ENCODE results near the gene ATP8A2.

ATP8A2 gene

DNA sequence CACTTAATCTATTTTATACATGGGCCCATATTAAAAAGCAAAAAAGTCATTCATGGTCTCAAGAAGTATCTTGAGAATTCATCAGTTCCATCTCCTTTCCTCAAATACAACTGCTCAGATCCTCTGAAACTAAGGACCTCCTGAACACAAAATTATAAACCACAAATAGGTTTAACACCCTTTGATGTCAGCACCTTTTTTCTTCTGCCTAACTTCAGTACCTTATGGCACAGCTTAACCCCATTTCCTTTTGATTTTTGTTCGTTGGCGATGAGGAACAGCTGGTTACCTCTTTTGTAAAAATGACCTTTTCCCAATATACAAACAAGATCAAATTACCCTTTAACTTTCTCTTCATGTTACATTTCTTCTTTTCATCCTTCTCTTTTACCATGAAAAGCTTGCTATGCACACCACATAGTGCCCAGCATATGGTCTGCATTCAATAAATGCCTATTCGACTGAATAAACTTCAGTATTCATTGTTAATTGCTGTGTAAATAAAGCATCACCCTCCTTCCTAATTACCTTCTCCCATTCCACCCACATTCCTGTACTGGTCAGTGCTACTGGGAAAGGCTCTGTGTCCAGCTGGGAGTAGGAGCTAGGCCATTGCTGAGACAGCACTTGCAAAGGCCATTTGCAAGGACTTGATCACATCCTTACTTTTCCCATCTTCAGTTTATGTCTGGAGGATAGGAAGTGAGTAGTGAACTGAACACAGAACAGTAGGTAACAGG lies 362.1 kb downstream of the ATP8A2 start:
- DNase-seq = no peak

GRCh38 chr13:25738342-25739196 lies 366.8 kb downstream of the ATP8A2 start:
- no peak for DNase-seq

GRCh38 chr13:25739376-25739775 lies 367.6 kb downstream of the ATP8A2 start:
- no peak for DNase-seq

GRCh38 chr13:25741796-25742195 lies 370.0 kb downstream of the ATP8A2 start:
- DNase-seq = no peak

DNA sequence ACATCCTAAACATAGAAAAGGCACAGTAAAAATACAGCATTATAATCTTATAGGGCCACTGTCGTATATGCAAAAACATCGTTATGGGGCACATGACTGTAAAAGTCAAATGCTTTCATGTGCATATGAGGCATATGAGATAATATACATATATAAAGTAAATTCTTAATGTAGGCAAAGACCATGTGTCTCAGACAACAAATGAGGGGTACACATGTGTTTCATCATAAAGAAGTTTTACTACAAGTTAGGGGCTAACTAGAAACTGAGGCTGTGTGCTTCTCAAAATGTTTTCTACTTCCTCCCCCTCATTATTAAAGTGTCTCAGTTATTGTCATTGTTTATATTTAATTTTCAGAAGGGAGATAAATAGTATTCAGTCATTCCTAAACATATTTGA lies 370.4 kb downstream of the ATP8A2 start:
- no peak for DNase-seq

- DNase-seq = no peak
Observed at GRCh38 chr13:25743421-25743820, 371.6 kb downstream of the ATP8A2 start.

DNA sequence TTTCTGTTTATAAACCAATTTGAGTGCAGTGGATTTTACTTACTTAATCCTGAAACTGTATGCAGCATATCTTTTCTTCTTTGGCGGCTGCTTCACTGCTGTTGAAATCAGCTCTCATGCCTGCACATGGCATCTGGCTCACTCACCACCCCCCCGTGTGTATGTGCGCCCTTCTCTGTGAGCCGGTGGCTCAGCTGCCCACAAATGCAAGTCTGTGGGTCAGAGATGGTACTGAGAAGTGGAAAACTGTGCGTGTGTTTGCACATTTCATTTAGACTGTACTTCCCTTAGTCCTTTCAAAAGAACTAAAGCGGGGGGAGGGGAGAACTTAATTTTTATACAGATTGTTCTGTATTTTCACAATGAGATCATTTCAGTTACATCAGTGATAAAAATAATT lies 372.4 kb downstream of the ATP8A2 start:
- no peak for DNase-seq

DNA sequence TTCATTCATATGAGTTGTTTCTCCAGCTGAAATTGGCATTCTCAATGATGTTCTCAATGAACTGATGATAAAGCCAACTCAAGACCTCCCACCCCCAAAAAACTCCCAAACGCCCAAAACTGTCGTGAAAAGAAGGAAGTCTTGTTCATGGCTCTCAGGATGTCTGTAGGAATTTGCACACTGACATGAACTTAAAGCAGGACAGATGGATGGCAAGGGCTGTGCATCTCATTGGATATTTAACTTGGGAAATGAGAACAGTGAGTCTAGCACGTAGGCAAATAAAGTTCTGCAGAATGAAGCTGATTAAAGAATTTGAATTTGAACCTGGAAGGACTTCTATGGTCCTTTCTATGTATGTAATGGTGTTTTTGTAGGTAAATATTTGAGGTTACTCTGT lies 374.4 kb downstream of the ATP8A2 start:
- DNase-seq = no peak

DNA sequence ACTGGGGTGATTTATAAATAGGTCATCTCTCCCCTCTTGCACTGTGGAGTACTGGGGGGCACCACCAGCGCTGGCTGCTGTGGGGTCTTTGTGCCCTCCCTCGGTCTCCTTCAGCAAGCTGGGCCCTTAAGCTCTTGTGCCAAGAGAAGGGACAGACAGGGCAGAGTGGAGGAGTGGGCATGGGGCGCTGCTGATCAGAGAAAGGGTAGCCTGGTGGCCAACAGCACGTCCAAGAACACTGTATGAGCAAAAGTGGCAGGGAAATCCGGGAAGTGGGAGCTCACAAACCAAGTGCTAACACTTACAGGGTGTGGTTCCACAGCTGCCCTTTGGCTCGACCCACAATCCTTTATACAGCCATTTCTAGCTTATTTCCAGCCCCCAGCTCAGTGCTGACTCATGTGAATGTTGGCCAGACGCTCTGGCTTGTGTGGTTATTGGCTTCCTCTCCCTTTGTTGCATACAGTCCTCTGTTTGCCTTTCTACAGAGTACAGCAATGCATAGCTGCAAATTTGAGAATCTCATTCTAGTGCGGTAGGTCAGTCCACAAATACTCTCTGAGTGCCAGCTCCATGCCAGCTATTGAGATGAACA lies 381.3 kb downstream of the ATP8A2 start:
- DNase-seq = no peak

DNA sequence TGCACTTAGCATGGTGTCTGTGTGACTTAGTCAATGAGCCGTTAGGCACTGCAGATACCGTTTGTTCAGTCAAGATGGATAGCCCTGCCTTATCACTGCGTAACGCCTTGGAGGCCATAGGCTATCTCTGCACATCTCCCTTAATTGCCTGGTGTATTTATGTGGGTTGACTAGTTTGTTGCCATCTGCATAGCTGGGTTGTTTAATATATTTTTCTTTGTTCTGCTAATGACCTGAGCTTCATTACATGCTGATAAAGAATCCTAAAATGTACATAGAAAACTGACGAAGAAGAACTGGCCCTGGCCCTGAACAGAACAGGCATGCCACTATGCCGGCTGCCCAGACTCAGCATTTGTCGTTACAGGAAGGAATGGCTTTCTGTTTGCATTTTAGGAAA lies 382.2 kb downstream of the ATP8A2 start:
- DNase-seq = no peak

DNA sequence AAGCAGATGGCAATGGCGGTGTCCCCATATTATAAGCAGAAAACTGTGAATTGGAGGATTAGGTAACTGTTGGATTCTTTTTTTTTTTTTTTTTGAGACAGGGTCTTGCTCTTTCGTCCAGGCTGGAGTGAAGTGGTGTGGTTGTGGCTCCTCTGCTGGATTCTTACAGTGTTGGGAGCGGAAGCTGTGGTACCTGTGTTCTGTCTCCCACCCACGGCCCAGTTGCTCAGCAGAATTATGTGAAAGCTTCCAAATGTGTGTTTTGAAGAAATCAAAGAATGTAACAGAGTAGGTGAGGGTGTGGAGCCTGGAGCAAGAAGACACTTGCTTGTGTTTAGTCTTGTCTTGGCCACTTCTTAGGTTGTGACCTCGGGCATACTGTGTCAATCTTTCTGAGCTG lies 384.5 kb downstream of the ATP8A2 start:
- DNase-seq = no peak

DNA sequence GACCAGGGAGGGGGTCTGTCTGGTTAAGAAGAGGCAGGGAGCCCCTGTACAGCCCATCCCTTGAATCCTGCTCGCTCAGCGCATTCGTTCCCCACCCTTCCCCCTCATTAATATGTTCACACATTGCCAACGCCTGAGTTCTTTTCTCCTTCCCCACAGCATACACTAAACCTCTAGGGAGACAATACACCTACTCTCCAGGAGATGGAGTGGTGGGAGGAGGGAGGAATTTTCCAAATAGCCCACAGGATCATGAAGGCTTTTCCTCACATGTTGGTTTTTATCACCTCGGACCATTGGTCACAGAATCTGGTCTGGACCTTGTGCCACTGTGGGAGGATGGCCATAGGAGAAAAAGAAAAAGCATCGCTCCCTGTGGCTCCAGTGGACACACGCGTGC lies 385.1 kb downstream of the ATP8A2 start:
- DNase-seq = no peak

GRCh38 chr13:25761041-25761440 lies 389.3 kb downstream of the ATP8A2 start:
- no peak for DNase-seq

DNA sequence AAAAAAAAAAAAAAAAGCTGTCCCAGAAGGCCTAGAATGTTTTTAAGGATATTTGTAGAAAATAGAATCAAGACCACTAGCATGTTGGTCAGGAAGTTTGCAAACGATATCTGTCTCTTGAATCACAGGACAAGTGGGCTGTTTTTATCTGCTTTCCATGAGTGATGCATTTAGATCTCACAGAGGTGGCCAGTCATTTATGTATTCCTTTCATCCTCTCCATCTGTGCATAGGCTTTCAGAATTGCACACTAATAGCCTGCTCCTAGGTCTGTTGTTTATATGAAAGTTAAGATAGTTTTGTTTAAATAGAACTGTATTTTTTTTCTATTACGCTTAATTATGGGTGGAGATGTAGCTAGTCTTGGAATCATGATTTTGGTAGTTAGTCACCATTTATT lies 390.5 kb downstream of the ATP8A2 start:
- no peak for DNase-seq

- DNase-seq = no peak
Observed at GRCh38 chr13:25762795-25763377, 391.1 kb downstream of the ATP8A2 start.

GRCh38 chr13:25764378-25764777 lies 392.6 kb downstream of the ATP8A2 start:
- DNase-seq = no peak

GRCh38 chr13:25765266-25765665 lies 393.5 kb downstream of the ATP8A2 start:
- no peak for DNase-seq

DNA sequence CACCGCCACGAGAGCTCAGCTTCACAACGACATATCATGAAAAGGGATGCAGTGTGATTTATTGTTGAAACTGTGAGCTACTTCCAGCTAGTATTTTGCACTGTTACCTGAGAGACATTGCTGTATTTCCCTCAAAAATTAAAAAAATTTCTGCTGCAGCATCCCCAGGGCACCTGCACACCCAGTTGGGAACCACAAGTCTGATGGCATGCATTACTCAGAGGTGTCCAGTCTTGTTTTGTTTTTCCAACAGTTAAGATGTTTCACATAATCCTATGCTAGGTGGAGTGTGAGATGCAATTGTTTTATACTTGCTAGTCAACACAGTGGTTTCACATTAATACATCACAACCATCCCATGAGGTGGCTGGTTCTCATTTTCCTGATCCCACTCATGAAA lies 394.8 kb downstream of the ATP8A2 start:
- no peak for DNase-seq

- no peak for DNase-seq
Observed at GRCh38 chr13:25766991-25767390, 395.2 kb downstream of the ATP8A2 start.

DNA sequence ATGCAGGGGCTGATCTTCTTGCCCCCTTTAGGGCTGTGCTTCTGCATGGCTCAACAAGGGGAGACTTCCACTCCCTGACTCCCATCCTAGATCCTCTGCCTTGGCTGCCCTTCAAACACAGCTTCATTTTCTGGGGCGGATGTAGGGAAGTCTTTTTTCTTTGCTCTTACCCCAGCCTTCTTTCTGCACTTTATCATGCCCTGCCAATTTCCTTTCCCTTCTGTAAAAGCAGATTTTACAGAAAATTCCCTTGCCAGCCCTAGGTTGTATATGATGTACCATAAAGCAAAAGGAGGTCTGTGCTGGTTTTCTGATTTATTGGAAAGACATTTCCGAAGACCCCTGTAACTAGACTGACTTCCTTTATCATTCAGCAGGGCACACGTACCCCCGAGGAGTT lies 396.6 kb downstream of the ATP8A2 start:
- no peak for DNase-seq

DNA sequence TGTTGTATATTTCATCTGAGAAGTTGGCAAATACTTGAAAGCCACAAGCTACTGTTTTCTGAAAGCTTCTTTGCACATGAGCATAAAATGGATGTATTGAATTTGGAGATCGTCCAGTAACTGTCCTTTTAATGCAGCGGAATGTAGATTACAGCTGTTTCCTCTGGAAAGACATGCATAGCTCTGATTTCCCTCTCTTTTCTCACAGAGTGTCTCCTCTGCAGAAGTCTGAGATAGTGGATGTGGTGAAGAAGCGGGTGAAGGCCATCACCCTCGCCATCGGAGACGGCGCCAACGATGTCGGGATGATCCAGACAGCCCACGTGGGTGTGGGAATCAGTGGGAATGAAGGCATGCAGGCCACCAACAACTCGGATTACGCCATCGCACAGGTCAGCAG lies 397.1 kb downstream of the ATP8A2 start:
- DNase-seq = no peak

GRCh38 chr13:25770601-25771000 lies 398.8 kb downstream of the ATP8A2 start:
- DNase-seq = no peak

GRCh38 chr13:25771202-25771601 lies 399.4 kb downstream of the ATP8A2 start:
- DNase-seq = no peak

All from activated T-cell treated with anti-CD3 and anti-CD28 coated beads for 4 hours (primary cell).